Measurements from ENCODE around the gene WFDC2.
A peak's percentile ranks its signal among the peaks of the same experiment; 100 is the strongest.
"Not testable (repeated sequence)": the region's sequence is repeated elsewhere in the genome, so short reads cannot be mapped to it uniquely, and the experiment has no call there.

Gene WFDC2

DNA sequence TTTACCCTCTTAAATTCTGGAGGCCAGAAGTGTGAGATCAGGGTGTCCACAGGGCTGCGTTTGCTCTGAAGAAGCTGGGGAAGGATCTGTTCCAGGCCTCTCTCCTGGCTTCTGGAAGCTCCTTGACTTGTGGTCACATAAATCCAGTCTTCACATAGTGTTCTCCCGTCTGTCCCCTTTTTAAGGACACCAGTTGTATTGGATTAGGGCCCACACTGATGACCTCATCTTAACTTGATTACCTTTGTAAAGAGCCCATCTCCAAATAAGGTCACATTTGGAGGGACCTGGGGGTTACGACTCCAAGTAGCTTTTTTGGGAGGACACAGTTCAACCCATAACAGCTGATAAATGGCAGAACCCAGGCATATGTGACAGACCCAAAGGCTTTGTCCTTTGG is 20.0 kb upstream of the WFDC2 start:
- Histone ChIP-seq H3K27ac (no peak overlapping the region), H3K4me3 (no peak overlapping the region)

GRCh38 chr20:45450097-45450818 is 19.3 kb upstream of the WFDC2 start:
- no peak overlapping the region for H3K27ac ChIP-seq
- H3K4me3 ChIP-seq: no peak overlapping the region

DNA sequence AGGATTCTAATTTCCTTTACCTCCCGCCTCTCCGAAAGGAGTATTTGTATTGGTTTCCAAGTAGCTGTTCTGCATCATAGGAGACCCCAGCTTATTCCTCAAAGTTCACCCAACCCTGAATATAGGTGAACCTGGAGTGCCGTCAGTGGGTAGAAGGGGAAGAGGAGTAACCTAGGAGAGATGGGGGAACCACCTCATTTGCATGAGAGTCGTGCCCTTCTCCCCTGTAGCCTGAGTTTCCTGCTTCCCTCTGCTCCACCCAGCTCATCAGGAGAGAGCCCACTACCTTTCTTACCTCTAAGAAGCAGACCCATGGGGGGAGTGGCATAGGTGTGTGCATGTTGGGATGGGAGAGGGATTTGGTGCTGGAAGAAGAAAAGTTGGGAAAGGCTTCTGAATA is 17.3 kb upstream of the WFDC2 start:
- Histone ChIP-seq H3K4me3 (no peak overlapping the region), H3K27ac (no peak overlapping the region)

- no peak overlapping the region for H3K4me3 ChIP-seq
Measured at GRCh38 chr20:45452772-45453691, 16.5 kb upstream of the WFDC2 start.

GRCh38 chr20:45456632-45457031 is 12.9 kb upstream of the WFDC2 start:
- no peak overlapping the region for H3K27ac ChIP-seq

More at GRCh38 chr20:45452772-45453691, 16.5 kb upstream of the WFDC2 start:
- no peak overlapping the region for H3K27ac ChIP-seq

GRCh38 chr20:45459606-45460005 is 9.9 kb upstream of the WFDC2 start:
- H3K27ac ChIP-seq: no peak overlapping the region
- no peak overlapping the region for H3K4me3 ChIP-seq

More at GRCh38 chr20:45456632-45457031, 12.9 kb upstream of the WFDC2 start:
- H3K4me3 ChIP-seq: no peak overlapping the region

DNA sequence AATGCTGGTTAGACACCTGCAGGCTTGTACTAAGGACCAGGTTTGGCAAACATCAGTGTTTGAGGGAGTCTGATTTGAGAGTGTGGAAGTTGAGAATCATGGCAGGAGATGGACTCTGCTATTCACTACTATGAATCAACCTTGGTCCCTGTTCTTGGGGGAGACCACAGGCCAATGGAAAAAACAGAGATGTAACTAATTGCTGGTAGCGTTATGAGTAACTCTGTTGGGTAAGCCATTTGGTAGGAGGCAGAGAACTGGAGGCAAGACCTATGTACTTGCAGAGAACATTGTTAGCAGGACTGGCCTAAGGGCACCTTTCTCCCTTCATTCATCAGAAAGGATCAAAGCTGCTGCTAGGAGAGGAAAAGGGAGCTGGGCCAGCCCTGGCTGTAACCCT is 8.3 kb upstream of the WFDC2 start:
- H3K27ac ChIP-seq: no peak overlapping the region
- H3K4me3 ChIP-seq: no peak overlapping the region

DNA sequence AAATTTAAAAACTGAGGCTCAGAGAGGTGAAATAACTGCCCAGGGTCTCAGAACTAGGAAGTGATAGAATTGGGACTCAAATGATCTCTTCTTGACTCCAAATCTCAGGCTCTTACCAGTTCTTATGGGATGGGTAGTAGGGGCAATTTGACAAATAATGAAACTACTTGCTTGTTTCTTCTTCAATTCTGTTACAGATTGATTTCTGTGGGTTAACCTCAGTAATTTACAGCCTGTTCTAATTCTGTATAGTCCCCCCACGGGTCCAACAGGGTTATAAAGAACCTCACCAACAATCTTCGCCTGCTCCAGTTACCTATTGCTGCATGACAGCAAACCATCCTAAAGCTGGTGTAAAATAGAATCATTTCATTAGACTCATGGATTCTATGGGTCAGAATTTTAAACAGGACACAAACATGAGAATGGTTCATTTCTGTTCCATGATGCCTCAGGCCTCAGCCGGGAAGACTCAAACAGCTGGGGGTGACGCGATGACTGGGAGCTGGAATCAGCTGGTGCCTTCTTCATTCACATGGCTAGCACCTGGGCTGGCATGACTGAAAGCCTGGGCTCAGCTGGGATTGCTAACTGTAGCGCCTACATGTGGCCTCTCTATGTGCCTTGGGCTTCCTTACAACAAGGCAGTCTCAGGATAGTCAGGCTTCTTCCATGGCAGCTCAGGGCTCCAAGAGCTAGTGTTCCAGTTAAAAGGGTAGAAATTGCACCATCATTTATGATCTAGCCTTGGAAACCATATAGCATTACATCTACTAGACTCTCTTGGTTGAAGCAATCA is 6.6 kb upstream of the WFDC2 start:
- Histone ChIP-seq H3K4me3 (no peak overlapping the region), H3K27ac (no peak overlapping the region)

- H3K27ac ChIP-seq: no peak overlapping the region
- no peak overlapping the region for H3K4me3 ChIP-seq
Measured at GRCh38 chr20:45463709-45464108, 5.8 kb upstream of the WFDC2 start.

GRCh38 chr20:45465491-45466266 is 3.9 kb upstream of the WFDC2 start:
- Histone ChIP-seq H3K4me3 (no peak overlapping the region), H3K27ac (no peak overlapping the region)

DNA sequence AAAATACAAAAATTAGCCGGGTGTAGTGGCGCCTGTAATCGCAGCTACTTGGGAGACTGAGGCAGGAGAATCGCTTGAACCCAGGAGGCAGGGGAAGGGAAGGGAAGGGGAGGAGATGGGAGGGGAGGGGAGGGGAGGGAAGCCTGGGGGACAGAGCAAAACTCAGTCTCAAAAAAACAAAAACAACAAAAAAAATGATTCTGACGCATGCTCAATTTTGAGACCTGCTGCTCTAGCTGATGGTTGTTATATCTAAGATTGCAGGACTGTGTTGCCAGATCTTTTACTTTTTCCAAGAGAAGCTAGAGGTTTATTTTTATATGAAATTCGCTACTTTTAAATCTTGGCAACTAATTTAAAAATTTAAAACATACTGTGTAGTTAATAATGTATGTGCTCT is 2.4 kb upstream of the WFDC2 start:
- H3K4me3 ChIP-seq: no peak overlapping the region
- no peak overlapping the region for H3K27ac ChIP-seq

- Histone ChIP-seq H3K27ac (no peak overlapping the region), H3K4me3 (no peak overlapping the region)
Measured at GRCh38 chr20:45467861-45468260, 1.7 kb upstream of the WFDC2 start.

- H3K4me3 ChIP-seq: peak overlapping the region; percentile 15 to 38 (median 29)
- peak overlapping the region in 3 of 21 experiments; percentile 18 to 65 (median 26) for H3K27ac ChIP-seq
Measured at GRCh38 chr20:45470262-45470931, 844 bp downstream of the WFDC2 start.

- Histone ChIP-seq H3K4me3 (peak overlapping the region in 6 of 7 experiments; percentile 22 to 38 (median 31)), H3K27ac (peak overlapping the region in 3 of 21 experiments; percentile 18 to 65 (median 26))
Measured at GRCh38 chr20:45470937-45471336, 1.4 kb downstream of the WFDC2 start.

DNA sequence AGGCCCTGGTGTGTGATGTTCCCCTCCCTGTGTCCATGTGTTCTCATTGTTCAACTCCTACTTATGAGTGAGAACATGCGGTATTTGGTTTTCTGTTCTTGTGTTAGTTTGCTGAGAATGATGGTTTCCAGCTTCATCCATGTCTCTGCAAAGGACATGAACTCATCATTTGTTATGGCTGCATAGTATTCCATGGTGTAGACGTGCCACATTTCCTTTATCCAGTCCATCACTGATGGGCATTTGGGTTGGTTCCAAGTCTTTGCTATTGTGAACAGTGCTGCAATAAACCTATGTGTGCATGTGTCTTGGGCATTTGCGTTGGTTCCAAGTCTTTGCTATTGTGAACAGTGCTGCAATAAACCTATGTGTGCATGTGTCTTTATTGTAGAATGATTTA is 2.7 kb downstream of the WFDC2 start:
- not testable (repeated sequence) for H3K4me3 ChIP-seq, H3K27ac ChIP-seq

DNA sequence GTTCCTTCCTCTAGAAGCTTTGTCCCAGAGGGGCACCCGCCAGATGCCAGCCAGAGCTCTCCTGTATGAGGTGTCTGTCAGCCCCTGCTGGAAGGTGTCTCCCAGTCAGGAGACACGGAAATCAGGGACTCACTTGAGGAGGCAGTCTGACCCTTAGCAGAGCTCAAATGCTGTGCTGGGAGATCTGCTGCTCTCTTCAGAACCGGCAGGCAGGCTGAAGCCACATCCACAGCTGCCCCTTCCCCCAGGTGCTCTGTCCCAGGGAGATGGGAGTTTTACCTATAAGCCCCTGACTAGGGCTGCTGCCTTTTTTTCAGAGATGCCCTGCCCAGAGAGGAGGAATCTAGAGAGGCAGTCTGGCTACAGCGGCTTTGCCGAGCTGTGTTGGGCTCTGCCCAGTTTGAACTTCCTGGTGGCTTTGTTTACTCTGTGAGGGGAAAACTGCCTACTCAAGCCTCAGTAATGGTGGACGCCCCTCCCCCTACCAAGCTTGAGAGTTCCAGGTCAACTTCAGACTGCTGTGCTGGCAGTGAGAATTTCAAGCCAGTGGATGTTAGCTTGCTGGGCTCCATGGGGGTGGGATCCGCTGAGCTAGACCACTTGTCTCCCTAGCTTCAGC is 8.1 kb downstream of the WFDC2 start:
- H3K4me3 ChIP-seq, H3K27ac ChIP-seq: not testable (repeated sequence)

- H3K4me3 ChIP-seq: no peak overlapping the region
- H3K27ac ChIP-seq: no peak overlapping the region
Measured at GRCh38 chr20:45479822-45480221, 10.3 kb downstream of the WFDC2 start.

- Histone ChIP-seq H3K4me3 (no peak overlapping the region), H3K27ac (no peak overlapping the region)
Measured at GRCh38 chr20:45484676-45485075, 15.1 kb downstream of the WFDC2 start.

Measured in skin epidermis (tissue), 12 donors.